NCI-H1092 treated with DMSO at 0.1 percent for 48 hours (cell line): ENCODE results near the gene RFNG.

Experiments used
- DNase-seq: peaks from one replicate; lab custom pipeline; 2025; lab: John Stamatoyannopoulos, UW

The RFNG gene

GRCh38 chr17:82051776-82052637 is at the start of gene RFNG, which contains the start of gene GPS1:
Gene RFNG, minus strand, starts transcription at chr17:82051811. Its CDS starts 45 bp downstream, at chr17:82051766.
Gene GPS1, plus strand, starts transcription at chr17:82051898. Its CDS starts 34 bp downstream, at chr17:82051932.
- DNase-seq, result peak; percentile 67

- no peak for DNase-seq
Observed at GRCh38 chr17:82101301-82101715, 49.7 kb upstream of the RFNG start.

GRCh38 chr17:82100502-82101298 is 49.1 kb upstream of the RFNG start:
- DNase-seq, result no peak

DNA sequence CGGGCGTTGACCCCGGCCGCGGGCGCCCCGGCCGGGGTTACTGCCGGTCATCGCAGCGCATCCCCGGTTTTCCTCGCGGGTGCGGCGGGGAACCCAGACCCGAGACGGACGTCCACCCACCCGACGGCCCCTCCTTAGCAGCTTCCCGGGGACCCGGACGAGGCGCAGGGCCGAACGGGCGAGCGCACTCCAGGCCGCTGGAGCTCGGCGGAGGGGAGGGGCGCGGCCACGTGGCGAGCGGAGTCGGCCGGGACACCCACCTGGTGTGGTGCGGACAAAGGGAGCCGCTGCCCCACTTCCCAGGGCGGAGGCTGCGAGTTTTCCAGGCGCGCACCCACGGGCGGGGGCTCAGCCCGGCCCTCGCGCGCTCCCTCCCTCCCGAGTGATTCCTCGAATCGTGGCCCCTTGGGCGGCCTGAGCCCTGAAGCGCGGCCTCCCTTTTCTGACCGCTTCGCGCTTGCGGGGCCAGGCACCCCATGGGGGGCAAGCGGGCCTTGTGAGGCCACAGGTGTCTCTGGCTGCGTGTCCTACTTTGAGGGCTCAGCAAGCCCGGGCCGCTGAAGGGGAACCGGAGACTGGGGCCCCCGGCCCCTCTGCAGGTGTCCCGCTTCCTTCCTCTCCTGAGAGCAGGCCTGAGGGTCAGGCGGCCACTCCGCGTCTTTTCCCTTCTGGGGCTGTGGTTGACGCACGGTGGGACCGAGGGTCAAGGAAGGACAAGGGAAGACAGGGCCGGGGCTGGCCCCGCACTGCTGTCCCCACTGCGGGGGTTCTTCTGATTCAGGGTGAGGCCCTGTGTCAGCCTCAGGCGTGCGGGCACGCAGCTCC is 47.5 kb upstream of the RFNG start:
- DNase-seq, result peak; percentile 51

DNA sequence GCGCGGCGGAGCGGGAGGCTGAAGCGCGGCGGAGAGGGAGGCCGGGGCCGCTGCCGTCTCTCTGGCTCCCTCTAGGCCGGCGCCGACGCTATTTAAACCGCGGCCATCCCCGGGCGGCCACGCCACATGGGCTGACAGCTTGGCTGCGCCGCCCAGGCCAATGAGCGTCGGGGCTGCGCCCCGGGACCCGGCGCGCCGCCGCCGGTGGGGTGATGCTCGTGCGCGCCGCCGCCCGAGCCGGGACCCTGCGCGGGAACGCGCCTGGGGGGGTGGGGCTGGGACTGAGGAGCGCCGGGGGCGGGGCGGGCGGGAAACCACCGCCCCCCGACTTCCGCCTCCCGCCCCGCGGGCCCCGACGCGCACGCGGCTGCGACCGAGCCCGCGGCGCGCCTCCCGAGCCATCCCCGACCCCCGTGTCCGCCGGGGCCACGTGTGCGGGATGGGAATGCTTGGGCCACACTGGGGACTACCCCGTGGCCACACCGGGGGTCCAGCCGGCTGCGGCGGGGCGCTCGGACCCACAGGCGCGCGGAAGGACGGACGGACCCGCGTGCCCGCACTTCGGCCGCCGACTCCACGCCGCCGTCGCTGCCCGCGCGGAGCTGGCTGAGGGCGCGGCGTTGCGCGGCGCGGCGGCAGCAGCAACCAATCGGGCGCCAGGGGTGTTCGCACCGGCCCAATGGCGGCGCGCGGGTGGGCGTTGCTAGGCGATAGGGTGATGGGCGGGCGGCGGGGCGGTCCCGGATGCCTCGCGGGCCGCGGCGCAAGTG is 46.7 kb upstream of the RFNG start, which contains the start of gene FASN:
Gene FASN (minus strand): TSS at position 68 of the 770 bp plus-strand sequence. CDS start 1,791 bp downstream, outside the sequence.
- peak; percentile 92 for DNase-seq

GRCh38 chr17:82097919-82098168 is 46.2 kb upstream of the RFNG start:
- no peak for DNase-seq

DNA sequence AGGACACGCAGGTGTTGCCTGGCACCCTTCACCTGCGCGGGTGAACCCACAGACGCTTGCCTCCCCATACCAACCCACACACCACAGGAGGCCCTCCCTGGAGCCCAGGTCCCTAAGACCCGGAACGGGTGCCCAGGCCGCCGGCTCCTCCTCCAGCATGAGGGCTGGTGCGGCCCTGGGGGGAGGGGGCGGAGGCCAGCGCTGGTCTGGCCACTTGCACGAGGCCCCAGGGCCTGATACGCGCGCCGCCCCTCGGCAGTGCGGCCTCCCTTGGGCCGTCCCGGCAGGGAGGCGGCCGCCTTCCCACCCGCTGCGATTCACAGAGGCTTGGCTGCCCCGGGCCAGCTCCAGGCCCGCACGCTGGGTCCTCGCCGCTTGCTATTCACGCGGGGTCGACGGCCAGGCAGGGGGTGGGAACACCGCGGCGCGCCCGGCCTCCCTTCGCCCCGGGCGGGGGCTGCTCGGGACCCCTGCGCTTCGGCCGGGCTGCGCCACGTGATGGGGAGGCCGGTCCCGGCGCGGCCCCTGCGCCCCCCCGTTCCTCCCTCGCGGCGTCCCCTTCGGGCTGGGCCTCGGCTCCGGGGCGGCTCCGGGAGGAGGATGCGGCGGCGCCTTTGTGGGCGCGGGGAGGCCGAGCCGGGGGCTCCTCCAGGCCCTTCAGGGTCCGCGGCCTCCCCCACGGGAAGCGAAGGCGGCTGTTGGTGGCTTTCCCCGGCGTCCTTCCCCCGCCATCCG is 45.7 kb upstream of the RFNG start:
- DNase-seq, result peak; percentile 11

DNA sequence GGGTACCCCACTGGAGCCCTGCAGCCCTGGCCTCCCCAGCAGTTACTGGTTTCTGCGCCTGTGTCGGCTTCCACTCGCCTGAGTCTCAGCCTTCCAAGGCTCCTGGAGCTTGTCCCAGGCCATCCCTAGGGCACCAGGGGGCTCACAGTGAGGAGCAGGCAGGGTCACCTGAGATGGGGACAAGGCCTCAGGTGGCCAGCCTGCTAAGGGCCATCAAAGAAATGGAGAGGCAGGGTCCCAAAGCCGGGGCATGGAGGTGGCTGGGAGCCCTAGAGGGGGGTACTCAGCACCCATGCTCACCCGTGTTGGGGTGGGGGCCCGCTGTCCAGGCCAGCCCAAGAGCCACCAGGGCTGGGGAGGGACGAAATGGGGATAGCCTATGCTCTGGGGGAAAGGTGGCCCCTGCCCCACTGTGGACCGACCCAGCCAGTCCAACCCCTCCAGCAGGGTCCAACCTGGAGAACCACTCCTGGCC is 45.1 kb upstream of the RFNG start:
- DNase-seq, result no peak

- no peak for DNase-seq
Observed at GRCh38 chr17:82095777-82096708, 44.4 kb upstream of the RFNG start.

GRCh38 chr17:82094931-82095776 is 43.5 kb upstream of the RFNG start:
- no peak for DNase-seq

DNA sequence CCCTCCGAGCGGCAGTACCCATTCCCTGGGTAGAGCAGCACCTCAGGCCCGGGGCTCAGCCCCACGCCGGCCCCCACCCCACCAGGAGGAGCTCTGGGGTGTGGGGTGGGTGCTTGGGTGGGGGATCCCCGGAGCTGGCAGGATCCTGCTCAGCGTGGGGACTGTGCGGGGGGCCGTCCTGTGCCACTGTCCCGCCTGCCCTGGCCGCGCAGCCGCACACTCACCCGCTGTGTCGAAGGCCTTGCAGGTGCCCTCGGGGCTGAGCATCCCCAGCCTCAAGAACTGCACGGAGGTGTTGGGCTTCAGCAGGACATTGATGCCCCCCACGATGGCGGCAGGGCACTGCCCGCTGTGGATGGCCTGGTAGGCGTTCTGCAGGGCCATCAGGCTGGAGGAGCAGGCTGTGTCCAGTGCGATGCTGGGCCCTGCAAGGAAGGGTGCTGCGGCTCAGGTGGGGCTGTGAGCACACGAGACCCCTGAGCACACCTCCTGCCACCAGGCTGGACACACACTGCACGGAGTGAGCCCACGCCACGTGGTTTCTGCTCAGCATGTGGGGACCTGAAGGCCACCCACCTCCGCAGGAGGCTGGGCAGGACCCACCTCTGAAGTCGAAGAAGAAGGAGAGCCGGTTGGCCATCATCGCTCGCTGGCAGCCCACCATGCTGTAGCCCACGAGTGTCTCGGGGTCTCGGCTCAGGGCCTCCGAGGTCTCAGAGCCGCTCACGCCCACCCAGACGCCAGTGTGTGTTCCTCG is 41.6 kb upstream of the RFNG start:
- no peak for DNase-seq

- no peak for DNase-seq
Observed at GRCh38 chr17:82092628-82092994, 41.0 kb upstream of the RFNG start.

GRCh38 chr17:82092094-82092586 is 40.5 kb upstream of the RFNG start:
- no peak for DNase-seq

DNA sequence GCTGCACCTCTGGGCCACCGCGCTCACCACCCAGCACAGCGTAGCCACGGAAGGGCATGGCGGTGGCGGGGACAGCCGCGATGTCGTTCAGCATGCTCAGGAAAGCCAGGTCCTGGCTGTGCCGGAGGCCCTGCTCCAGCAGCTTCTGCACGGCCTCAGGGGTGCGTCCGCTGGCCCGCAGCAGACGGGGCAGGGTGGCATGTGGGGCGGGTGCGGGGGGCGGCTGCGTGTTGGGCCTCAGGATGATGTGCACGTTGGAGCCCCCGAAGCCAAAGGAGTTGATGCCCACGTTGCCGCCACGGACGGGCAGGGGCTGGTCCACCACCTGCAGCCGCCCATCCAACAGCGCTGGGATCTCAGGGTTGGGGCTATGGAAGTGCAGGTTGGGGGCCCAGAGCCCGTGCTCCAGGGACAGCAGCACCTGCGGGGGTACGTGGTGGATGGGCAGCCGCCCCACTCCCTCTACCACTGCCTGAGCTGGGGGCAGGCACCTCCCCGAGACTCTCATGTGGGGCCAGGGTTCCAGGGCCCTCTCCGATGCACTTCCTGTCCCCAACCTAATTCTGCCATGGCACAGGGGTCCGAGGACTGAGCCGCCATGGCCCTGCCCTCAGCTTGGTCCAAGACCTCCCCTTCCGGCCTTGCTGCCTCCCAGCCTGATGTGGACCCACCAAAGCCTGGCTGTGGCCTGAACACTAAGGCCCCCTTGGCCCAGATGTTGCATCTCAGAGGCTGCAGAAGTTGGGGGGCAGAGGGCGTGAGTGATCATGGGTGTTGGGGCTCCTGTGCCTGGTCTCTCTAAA is 39.9 kb upstream of the RFNG start:
- no peak for DNase-seq

GRCh38 chr17:82090549-82091263 is 39.1 kb upstream of the RFNG start:
- no peak for DNase-seq
